GM12873 (cell line): ENCODE measurements around the gene USF1.

Experiments used
- TF ChIP-seq, protein P1 (sequence below): IDR thresholded peaks from 2 replicates; pipeline ENCODE4 v1.5.1; 2012; ENCODE audit warnings: low read depth, mild to moderate bottlenecking, moderate library complexity, low read length, control low read depth; ENCODE audit not compliant: insufficient read depth; ENCODE audit errors: missing control alignments

USF1 gene

DNA sequence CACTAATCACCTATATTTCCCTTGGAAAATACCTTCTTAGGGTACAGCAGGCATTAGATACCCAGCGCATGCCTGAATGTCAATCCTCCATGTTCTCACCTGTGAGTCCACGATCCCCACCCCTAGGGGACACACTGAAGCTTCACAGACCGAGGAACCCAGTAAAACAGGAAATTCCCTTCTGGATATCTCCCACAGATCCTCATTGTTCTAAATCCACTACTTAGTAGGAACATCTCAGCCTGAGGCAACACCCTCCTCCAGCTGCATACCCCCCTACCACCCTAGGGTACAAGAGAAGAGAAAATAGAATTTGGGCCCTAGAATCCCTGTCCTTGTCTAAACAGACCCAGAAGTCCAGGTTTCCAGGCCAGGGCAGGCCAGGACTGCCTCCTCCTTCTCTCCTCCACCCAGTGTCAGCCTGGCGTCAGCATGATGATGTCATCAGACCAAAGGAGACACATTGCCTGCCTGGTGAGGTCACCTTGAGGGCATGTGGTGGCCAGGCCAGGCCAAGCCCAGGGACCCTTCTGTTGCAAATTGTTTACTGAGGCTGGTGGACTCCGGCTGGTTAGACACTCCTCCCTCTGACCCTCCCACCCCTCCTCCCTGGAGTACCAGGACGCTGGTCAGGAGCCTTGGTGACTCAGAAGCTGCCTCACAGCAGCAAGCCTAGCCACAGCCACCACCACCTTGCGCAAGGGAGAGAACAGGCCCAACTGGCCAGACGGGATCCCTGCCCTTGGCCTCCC lies 37.4 kb upstream of the USF1 start:
- TF ChIP-seq, protein P1, sequence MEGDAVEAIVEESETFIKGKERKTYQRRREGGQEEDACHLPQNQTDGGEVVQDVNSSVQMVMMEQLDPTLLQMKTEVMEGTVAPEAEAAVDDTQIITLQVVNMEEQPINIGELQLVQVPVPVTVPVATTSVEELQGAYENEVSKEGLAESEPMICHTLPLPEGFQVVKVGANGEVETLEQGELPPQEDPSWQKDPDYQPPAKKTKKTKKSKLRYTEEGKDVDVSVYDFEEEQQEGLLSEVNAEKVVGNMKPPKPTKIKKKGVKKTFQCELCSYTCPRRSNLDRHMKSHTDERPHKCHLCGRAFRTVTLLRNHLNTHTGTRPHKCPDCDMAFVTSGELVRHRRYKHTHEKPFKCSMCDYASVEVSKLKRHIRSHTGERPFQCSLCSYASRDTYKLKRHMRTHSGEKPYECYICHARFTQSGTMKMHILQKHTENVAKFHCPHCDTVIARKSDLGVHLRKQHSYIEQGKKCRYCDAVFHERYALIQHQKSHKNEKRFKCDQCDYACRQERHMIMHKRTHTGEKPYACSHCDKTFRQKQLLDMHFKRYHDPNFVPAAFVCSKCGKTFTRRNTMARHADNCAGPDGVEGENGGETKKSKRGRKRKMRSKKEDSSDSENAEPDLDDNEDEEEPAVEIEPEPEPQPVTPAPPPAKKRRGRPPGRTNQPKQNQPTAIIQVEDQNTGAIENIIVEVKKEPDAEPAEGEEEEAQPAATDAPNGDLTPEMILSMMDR = no peak

DNA sequence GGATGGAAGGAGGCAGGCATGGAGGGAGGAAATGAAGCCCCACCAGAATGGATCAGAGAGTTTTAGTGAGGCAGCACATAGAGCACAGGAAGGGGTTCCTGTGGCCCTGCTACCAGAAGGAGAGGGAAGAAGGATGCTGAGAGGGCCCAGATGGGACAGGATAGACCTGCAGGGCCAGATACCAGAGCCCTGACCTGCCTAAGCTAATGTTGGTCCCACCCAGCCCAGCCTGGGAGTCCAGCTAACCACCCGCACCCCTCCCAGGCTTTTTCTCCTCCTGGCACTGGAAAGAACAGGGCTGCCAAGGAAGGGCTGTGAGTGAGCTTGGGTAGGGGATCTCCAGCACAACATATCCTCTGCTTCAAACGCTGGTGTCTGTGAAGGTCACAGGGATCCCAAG lies 36.7 kb upstream of the USF1 start:
- TF ChIP-seq, protein P1 = no peak

GRCh38 chr1:161081519-161081918 lies 35.7 kb upstream of the USF1 start:
- TF ChIP-seq, protein P1 = no peak

DNA sequence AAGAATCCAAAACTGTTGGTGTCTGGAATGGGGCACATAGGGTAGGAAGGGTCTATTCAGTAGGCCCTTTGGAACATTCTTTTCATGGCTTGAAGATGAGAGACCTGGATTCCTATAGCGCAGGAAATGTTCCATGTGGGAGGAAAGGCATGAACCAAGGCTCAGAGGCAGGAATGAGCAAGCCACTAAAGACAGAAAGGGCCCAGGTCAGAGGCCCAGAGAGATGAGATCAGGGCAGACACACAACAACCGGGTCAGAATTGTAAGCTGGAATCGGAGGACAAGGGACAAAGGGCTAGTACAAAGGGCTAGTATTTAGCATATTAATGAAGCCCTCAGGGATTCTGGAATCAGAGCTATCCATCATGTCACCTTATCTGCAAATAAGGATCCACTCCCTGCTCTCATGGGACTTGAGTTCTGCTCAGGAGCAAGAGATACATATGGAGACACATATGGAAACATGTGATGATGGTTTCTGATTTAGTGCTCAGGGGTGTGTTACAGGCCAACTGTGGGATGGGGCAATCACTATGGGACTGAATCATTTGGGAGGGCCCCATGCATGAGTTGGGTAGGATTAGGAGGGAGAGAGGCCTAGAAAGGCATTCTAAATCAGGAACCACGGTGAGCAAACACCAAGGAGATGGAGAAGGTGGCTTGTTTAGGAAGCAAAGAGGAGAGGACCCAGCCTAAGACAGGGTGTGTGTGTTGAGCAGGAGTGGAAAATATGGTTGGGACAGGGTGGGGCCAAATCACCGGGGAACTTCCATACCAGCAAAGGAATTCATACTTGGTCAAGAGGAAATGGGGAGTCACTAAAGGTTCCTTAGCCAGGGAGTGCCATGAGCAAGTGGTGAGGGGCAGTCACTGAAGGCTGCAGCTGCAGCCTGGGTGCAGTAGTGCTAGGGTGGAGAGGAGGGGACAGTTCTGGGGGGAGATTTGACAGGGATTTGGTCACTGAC lies 34.9 kb upstream of the USF1 start:
- TF ChIP-seq, protein P1 = no peak

DNA sequence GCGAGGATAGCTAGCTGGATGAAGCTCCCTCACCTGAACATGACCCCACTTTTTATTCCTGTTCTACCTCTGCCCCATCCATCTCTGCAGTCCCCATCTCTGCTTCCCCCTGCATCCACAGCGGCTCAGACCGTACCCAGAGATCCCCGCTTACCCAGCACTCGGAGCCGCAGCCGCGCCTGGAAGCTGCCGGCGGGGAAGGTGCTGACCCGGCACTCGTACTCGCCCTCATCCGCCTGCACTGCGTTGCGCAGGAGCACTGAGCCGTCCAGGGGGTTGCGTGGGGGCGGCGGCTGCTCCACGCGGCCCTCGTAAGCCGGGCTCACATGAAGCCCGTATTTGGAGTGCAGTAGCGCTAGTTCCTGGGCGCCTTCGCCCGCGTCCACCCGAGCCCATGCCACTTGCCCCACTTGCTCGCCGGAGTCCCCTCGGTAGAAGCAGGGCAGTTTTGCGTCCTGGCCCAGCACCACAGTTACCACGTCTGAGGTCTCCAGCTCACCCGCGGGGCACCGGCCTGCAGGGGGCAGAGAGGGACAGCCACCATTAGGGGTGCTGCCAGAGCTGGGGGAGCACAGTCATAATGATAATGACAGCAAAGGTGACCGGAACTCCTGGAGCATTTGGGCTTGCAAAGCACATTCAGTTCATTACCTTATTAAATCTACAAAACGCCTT lies 33.8 kb upstream of the USF1 start:
- TF ChIP-seq, protein P1 = peak; percentile 14

- TF ChIP-seq, protein P1 = no peak
These were observed 31.6 kb upstream of the USF1 start for GRCh38 chr1:161077426-161077825.

DNA sequence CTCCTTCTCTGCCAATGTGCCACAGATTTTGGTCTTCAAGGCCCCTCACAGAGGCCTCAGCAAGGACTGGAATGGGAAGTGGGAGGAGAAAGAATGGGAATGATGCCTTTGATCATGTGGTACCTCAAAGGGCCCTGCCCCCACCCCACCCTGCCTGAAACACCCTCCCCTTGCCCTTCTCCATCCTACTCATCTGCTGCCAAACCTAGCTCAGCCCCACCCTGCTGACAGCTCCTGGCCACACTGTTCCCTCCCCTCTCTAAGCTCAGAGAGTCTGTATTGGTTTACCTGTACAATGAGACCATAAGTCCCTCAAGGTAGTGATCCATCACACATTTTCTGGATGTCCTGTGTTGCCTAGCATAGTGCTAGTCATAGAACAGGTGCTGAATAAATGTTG lies 30.6 kb upstream of the USF1 start:
- TF ChIP-seq, protein P1 = no peak
